IMR-90 (cell line): Measurements from ENCODE around the gene FGGY. TPM values are rescaled to one million over a fixed set of nuclear protein-coding genes. Genes with fewer than 3 reads are reported as not detected.

Experiments
- ATAC-seq: fragments of 200-7000 bp; cut with Tn5 transposase; 2 replicates; pipeline ENCODE4 v1.9.1; 2020; ENCODE audit warnings: low read depth, mild to moderate bottlenecking, moderate library complexity
- BruUV-seq: library from RNA; stranded (reverse); fragments of 400-500 nt; replicated peaks from 2 replicates; lab custom pipeline; 2021; lab: Mats Ljungman, UMichigan
- CTCF ChIA-PET: fragments of 300-600 bp; formaldehyde crosslinking; extraction: SDS; loops from one replicate; lab custom pipeline; 2021; ENCODE audit warnings: antibody characterized with exemption; lab: Yijun Ruan, JAX
- POLR2A ChIA-PET: fragments of 300-600 bp; sonication (Branson Sonifier 250); formaldehyde crosslinking; loops from one replicate; lab custom pipeline; 2022; ENCODE audit warnings: antibody characterized with exemption; ENCODE audit not compliant: unreplicated experiment; lab: Charles Lee
- DNase-seq: peaks from one replicate; pipeline ENCODE4 v3.0.0; 2013
- H2AFZ ChIP-seq: replicated peaks from 2 replicates; pipeline ENCODE3; 2013; ENCODE audit warnings: low read length, mild to moderate bottlenecking; ENCODE audit not compliant: poor library complexity
- H2AK5ac ChIP-seq: 2 replicates; pipeline ENCODE4 v1.6.1; 2013; ENCODE audit warnings: low read depth, low read length, inconsistent platforms
- H2AK9ac ChIP-seq: replicated peaks from 2 replicates; pipeline ENCODE3; 2013; ENCODE audit warnings: mild to moderate bottlenecking, low read depth, low read length, moderate library complexity; ENCODE audit not compliant: poor library complexity
- H2BK120ac ChIP-seq: 2 replicates; pipeline ENCODE4 v1.6.1; 2013; ENCODE audit warnings: low read depth, low read length, inconsistent platforms
- H2BK15ac ChIP-seq: 3 replicates; pipeline ENCODE4 v1.6.1; 2013; ENCODE audit warnings: low read depth, low read length, inconsistent platforms
- H2BK20ac ChIP-seq: 2 replicates; pipeline ENCODE4 v1.6.1; 2013; ENCODE audit warnings: low read depth, mild to moderate bottlenecking, inconsistent platforms, low read length, moderate library complexity
- H2BK5ac ChIP-seq: 2 replicates; pipeline ENCODE4 v1.6.1; 2013; ENCODE audit warnings: mild to moderate bottlenecking, low read depth, low read length, inconsistent platforms; ENCODE audit not compliant: poor library complexity, severe bottlenecking
- H3K14ac ChIP-seq: replicated peaks from 2 replicates; pipeline ENCODE4 v1.6.1; 2013; ENCODE audit warnings: low read depth, low read length, inconsistent platforms
- H3K18ac ChIP-seq: 2 replicates; pipeline ENCODE4 v1.6.1; 2013; ENCODE audit warnings: low read depth, low read length, control low read depth
- H3K23ac ChIP-seq: 2 replicates; pipeline ENCODE4 v1.6.1; 2013; ENCODE audit warnings: low read depth, low read length, inconsistent platforms
- H3K27ac ChIP-seq: 2 replicates; pipeline ENCODE4 v1.5.1; 2013; ENCODE audit warnings: mild to moderate bottlenecking, control low read depth, low read length; ENCODE audit not compliant: insufficient read depth
- H3K27me3 ChIP-seq: 2 replicates; pipeline ENCODE4 v1.6.1; 2013; ENCODE audit warnings: low read length; ENCODE audit not compliant: control insufficient read depth, insufficient read depth
- H3K36me3 ChIP-seq: 2 replicates; pipeline ENCODE4 v1.6.1; 2013; ENCODE audit warnings: low read length, mixed read lengths; ENCODE audit not compliant: control insufficient read depth, insufficient read depth
- H3K4ac ChIP-seq: 2 replicates; pipeline ENCODE4 v1.6.1; 2013; ENCODE audit warnings: low read depth, low read length, inconsistent platforms
- H3K4me1 ChIP-seq: 2 replicates; pipeline ENCODE4 v1.6.1; 2013; ENCODE audit warnings: low read length, mixed read lengths; ENCODE audit not compliant: control insufficient read depth, insufficient read depth
- H3K4me2 ChIP-seq: 2 replicates; pipeline ENCODE4 v1.6.1; 2013; ENCODE audit warnings: low read depth, mild to moderate bottlenecking, control low read depth, low read length, moderate library complexity
- H3K4me3 ChIP-seq: 2 replicates; pipeline ENCODE4 v1.5.1; 2013; ENCODE audit warnings: low read depth, mild to moderate bottlenecking, control low read depth, low read length, moderate library complexity; ENCODE audit not compliant: insufficient read depth
- H3K56ac ChIP-seq: 2 replicates; pipeline ENCODE4 v1.6.1; 2013; ENCODE audit warnings: low read length, inconsistent platforms; ENCODE audit not compliant: insufficient read depth; ENCODE audit errors: extremely low read depth
- H3K79me1 ChIP-seq, 2 experiments: 2 replicates each; pipeline ENCODE4 v1.6.1; 2013; ENCODE audit warnings: low read length in 2 of 2, inconsistent platforms in 1 of 2, low read depth in 1 of 2
- H3K9ac ChIP-seq: 2 replicates; pipeline ENCODE4 v1.6.1; 2013; ENCODE audit warnings: low read depth, low read length, control low read depth
- H3K9me1 ChIP-seq: 2 replicates; pipeline ENCODE4 v1.6.1; 2013; ENCODE audit warnings: low read length, inconsistent platforms; ENCODE audit not compliant: insufficient read depth
- H3K9me3 ChIP-seq: 2 replicates; pipeline ENCODE4 v1.6.1; 2013; ENCODE audit warnings: low read length; ENCODE audit not compliant: control insufficient read depth, insufficient read depth
- H4K20me1 ChIP-seq: 2 replicates; pipeline ENCODE4 v1.6.1; 2013; ENCODE audit warnings: low read length, inconsistent platforms; ENCODE audit not compliant: insufficient read depth
- H4K5ac ChIP-seq: 2 replicates; pipeline ENCODE4 v1.6.1; 2013; ENCODE audit warnings: mild to moderate bottlenecking, low read depth, low read length, control low read depth
- H4K8ac ChIP-seq, 2 experiments: 2 replicates each; pipeline ENCODE4 v1.6.1; 2013; ENCODE audit warnings: low read depth in 2 of 2, low read length in 2 of 2, control low read depth in 1 of 2, inconsistent platforms in 1 of 2
- H4K91ac ChIP-seq: 2 replicates; pipeline ENCODE4 v1.6.1; 2013; ENCODE audit warnings: low read depth, low read length, inconsistent platforms; ENCODE audit not compliant: insufficient read depth
- CHD1 ChIP-seq: IDR thresholded peaks from 2 replicates; pipeline ENCODE4 v1.6.1; 2012; ENCODE audit warnings: low read depth, low read length, improper control_type of control experiment
- FOS ChIP-seq: fragments of 150-350 bp; IDR thresholded peaks from 2 replicates; pipeline ENCODE4 v1.6.1; 2016; ENCODE audit warnings: low read depth, low read length
- NFE2L2 ChIP-seq: fragments of 150-350 bp; IDR thresholded peaks from 2 replicates; pipeline ENCODE4 v1.6.1; 2016; ENCODE audit warnings: low read depth, mild to moderate bottlenecking, low read length
- RFX5 ChIP-seq: IDR thresholded peaks from 2 replicates; pipeline ENCODE4 v1.8.0; 2012; ENCODE audit warnings: low read depth, mild to moderate bottlenecking, low read length, moderate library complexity
- WGBS, 2 experiments: methylation state at CpG; one replicate each; pipeline versions ENCODE4 v1.1.5 to v1.1.7; 2013; ENCODE audit warnings: missing lambda C conversion rate in 2 of 2; ENCODE audit not compliant: insufficient read length in 1 of 2; ENCODE audit errors: extremely low coverage in 2 of 2; 5-methylcytosine and 5-hydroxymethylcytosine counted together
- dilution Hi-C: fragments of 300-500 bp; cut with HindIII; formaldehyde crosslinking; loops from one replicate; pipeline ENCODE4 v1.14.3; 2018; ENCODE audit warnings: low sequenced_read_pairs; ENCODE audit not compliant: unreplicated experiment
- in situ Hi-C: fragments of 300-500 bp; cut with MboI; formaldehyde crosslinking; loops from 3 replicates; pipeline ENCODE4 v1.14.3; 2019; ENCODE audit warnings: low sequenced_read_pairs, inconsistent platforms, mixed read lengths
- intact Hi-C: fragments of 100-400 bp; cut with micrococcal nuclease; formaldehyde crosslinking; loops from 2 replicates; pipeline ENCODE4 v1.10.0; 2022
- polyA plus RNA-seq, 3 experiments: library from polyadenylated mRNA; depleted of rRNA; stranded (reverse); fragments of >200 nt; gene quantifications; 2 replicates each; pipeline ENCODE4 v1.2.3, GENCODE V29; 2012; ENCODE audit warnings: low replicate concordance in 1 of 3
- total RNA-seq: library from RNA; depleted of rRNA; stranded (reverse); fragments of >200 nt; gene quantifications from 2 replicates; pipeline ENCODE4 v1.2.3, GENCODE V29; 2012
- TF ChIP-seq, protein P1 (sequence below): fragments of 150-350 bp; IDR thresholded peaks from 2 replicates; pipeline ENCODE4 v1.6.1; 2017; ENCODE audit warnings: mild to moderate bottlenecking, antibody characterized with exemption, low read length, low read depth
- TF ChIP-seq, protein P2 (sequence below): fragments of 150-350 bp; IDR thresholded peaks from 2 replicates; pipeline ENCODE4 v1.6.1; 2016; ENCODE audit warnings: low read depth, mild to moderate bottlenecking, low read length, moderate library complexity, borderline replicate concordance

FGGY gene
- total and polyA plus RNA-seq, 2 of the 4 experiments (the other 2 are of a cell fraction): 5.6 to 14.0 TPM

DNA sequence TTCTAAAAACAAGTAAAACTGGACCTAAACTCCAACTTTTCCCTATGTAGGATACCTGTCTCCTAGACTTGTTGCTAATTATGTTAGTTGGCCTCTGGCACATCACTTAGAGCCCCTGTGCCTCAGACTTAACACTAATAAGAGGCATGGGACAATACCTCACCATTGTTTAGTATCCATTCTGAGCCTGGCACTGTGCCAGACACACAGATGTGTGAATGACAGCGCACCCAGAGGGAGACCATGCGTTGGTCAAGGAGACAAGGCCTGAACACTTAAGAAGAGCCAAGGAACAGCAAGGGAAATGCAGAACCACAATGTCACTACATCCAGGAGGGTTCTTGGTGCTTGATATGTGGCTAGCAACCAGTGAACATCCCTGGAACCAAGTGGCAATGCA lies 189.1 kb downstream of the FGGY start:
- no TSS peak for BruUV-seq
- in situ Hi-C loops (no loop called here), intact Hi-C loops (no loop called here), dilution Hi-C loops (no loop called here)
- 90% methylated on average over 2 of the region's 2 CpGs; no CpG with 5 or more reads in 1 of the 2 experiments for WGBS, 2 experiments
- peak overlapping the region; percentile 19 for H2BK120ac ChIP-seq
- H2AK5ac ChIP-seq: peak overlapping the region; percentile 97
- H3K4me2 ChIP-seq: no peak overlapping the region
- H2BK5ac ChIP-seq: no peak overlapping the region
- peak overlapping the region; percentile 40; the same call in 1 of the 2 replicates for H3K18ac ChIP-seq
- H3K4me1 ChIP-seq: peaks cover 7% of the 10 kb centered on the region; the same call in 1 of the 2 replicates
- peaks cover 15% of the 10 kb centered on the region for H3K9me1 ChIP-seq
- no peak overlapping the region for H4K5ac ChIP-seq
- no peaks in the 10 kb centered on the region for H3K36me3 ChIP-seq
- H3K23ac ChIP-seq: no peak overlapping the region
- DNase-seq (no peak), ATAC-seq (no peak)
- no peak overlapping the region for H3K4me3 ChIP-seq
- no peak overlapping the region for H4K8ac ChIP-seq
- H3K56ac ChIP-seq: no peak overlapping the region
- no peaks in the 10 kb centered on the region for H3K27me3 ChIP-seq
- TF ChIP-seq, protein P1, sequence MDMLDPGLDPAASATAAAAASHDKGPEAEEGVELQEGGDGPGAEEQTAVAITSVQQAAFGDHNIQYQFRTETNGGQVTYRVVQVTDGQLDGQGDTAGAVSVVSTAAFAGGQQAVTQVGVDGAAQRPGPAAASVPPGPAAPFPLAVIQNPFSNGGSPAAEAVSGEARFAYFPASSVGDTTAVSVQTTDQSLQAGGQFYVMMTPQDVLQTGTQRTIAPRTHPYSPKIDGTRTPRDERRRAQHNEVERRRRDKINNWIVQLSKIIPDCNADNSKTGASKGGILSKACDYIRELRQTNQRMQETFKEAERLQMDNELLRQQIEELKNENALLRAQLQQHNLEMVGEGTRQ: no peak
- TF ChIP-seq, protein P2, sequence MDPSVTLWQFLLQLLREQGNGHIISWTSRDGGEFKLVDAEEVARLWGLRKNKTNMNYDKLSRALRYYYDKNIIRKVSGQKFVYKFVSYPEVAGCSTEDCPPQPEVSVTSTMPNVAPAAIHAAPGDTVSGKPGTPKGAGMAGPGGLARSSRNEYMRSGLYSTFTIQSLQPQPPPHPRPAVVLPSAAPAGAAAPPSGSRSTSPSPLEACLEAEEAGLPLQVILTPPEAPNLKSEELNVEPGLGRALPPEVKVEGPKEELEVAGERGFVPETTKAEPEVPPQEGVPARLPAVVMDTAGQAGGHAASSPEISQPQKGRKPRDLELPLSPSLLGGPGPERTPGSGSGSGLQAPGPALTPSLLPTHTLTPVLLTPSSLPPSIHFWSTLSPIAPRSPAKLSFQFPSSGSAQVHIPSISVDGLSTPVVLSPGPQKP: no peak
- TF ChIP-seq RFX5: no peak
- no peak for TF ChIP-seq FOS
- no peak for TF ChIP-seq CHD1
- no peak for TF ChIP-seq NFE2L2
- no peaks in the 10 kb centered on the region for H4K20me1 ChIP-seq
- CTCF ChIA-PET: no interaction called here
- H3K14ac ChIP-seq: peak overlapping the region; percentile 56; the same call in 1 of the 2 replicates
- peak overlapping the region; percentile 67 for H3K4ac ChIP-seq
- peak overlapping the region; percentile 63 for H2AFZ ChIP-seq
- H3K9ac ChIP-seq: no peak overlapping the region
- H3K9me3 ChIP-seq: no peaks in the 10 kb centered on the region
- H2BK15ac ChIP-seq: peak overlapping the region; percentile 86
- H2BK20ac ChIP-seq: peak overlapping the region; percentile 80
- peak overlapping the region; percentile 2; the same call in 1 of the 2 replicates for H4K91ac ChIP-seq
- POLR2A ChIA-PET: no interaction called here
- H3K79me1 ChIP-seq: 0 out of 4 replicates have a peak, but pooled peaks cover 0 to 4% of the 10 kb centered on the region in 2 experiments
- H2AK9ac ChIP-seq: peak overlapping the region; percentile 79
- H3K27ac ChIP-seq: no peak overlapping the region
